Thyroid gland (tissue), 4 donors: Measurements from ENCODE around the gene SPOCK1.

Source experiments
- CTCF ChIP-seq, 6 experiments: fragments of 200-600 bp in 3 of 6; fragments of 450-650 bp in 3 of 6; sonication (generic) in 3 of 6; IDR thresholded peaks; one replicate each; pipeline ENCODE4 v1.5.1; 2016 to 2019; ENCODE audit warnings: antibody characterized with exemption in 6 of 6, mild to moderate bottlenecking in 2 of 6, inconsistent platforms in 1 of 6, moderate library complexity in 1 of 6
- POLR2A ChIP-seq, 2 donors: fragments of 450-650 bp; IDR thresholded peaks; one replicate each; pipeline ENCODE4 v1.6.1; 2017; ENCODE audit warnings: antibody characterized with exemption in 2 of 2, mild to moderate bottlenecking in 2 of 2, moderate library complexity in 1 of 2

GRCh38 chr5:137118629-137119028 lies 380.5 kb downstream of the SPOCK1 start:
- TF ChIP-seq CTCF (IDR thresholded peaks at IDR 0.05) (no peak), POLR2A (IDR thresholded peaks at IDR 0.05) (no peak)
